ENCODE data around the gene MRPS9.
A peak's percentile ranks its signal among the peaks of the same experiment; 100 is the strongest.

The MRPS9 gene

DNA sequence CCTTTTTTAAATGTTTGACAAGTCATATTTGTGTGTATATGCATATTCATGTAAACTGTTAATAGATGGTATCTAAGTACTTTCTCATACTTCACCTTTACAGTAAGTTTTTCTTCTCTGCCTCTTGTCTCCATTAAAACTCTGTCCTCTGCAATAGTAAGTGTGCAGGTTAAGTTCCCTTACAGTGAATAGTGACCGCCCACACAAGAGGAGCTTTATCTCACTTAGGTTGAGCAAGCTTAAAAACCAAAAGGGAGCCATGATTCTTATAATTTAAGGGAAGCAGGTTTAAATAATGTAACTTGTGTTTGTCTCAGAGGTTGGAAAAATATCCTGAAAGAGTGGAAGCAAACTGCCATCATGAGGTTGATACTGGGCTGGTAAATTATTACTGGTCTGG is 61.3 kb downstream of the MRPS9 start:
- DNase-seq (ENCODE audit: insufficient read length, low spot score) (no peak), FAIRE-seq (no peak)
- no peak for TF ChIP-seq POU2F2 (IDR thresholded peaks at IDR 0.05; ENCODE audit: low read depth, low read length)

DNA sequence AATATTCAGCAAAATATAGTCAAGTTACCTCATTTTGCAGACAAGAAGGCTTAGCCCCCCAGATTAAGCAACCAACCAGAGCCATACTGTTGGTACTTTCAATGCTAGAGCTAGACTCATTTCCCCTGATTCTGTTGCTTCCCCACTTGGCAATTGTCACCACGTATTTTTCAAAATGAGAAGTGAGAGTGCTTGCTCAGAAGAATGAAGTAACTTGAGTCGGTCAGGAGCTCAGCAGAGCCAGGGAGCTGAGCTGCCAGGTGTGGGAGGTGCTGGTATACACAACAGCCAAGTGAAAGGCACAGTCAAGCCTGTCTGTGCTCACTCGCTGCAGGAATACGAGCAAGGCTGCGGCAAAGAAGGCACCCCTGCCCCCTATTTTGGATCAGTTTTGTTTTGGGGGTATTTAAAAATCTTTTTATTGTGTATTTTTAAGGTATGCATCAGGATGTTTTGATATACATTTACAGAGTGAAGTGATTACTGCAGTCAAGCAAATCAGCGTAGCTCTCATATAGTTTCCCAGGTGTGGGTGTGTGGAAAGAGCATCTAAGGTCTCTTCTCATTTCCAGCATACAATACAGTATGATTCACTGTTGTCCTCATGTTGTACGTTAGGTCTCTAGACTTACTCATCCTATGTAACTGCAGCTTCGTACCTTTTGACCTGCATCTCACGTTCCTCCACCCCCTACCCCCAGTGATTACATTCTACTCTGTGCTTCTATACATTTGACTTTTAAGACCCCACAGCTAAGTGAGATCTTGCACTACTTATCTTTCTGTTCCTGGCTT is 62.4 kb downstream of the MRPS9 start:
- TF ChIP-seq PAX5 (IDR thresholded peaks at IDR 0.05; ENCODE audit: insufficient read depth, low read length, severe bottlenecking): no peak
- peak; percentile 91 for TF ChIP-seq SPI1 (IDR thresholded peaks at IDR 0.05; ENCODE audit: low read depth, low read length)
- no peak for TF ChIP-seq POU2F2 (IDR thresholded peaks at IDR 0.05; ENCODE audit: low read depth, low read length)
- DNase-seq (ENCODE audit: insufficient read length, low spot score) (peak; percentile 49), FAIRE-seq (peak; percentile 91)

GRCh38 chr2:105102001-105102400 is 64.1 kb downstream of the MRPS9 start:
- no peak for TF ChIP-seq POLR2A (IDR thresholded peaks at IDR 0.05; ENCODE audit: low read depth, low read length)
- no peak for TF ChIP-seq PAX5 (IDR thresholded peaks at IDR 0.05; ENCODE audit: insufficient read depth, low read length, severe bottlenecking)
- no peak for TF ChIP-seq SPI1 (IDR thresholded peaks at IDR 0.05; ENCODE audit: low read depth, low read length)
- no peak for TF ChIP-seq POLR2AphosphoS5 (IDR thresholded peaks at IDR 0.05; ENCODE audit: low read depth, low read length)
- TF ChIP-seq POU2F2 (IDR thresholded peaks at IDR 0.05; ENCODE audit: low read depth, low read length): no peak
- TF ChIP-seq TAF1 (IDR thresholded peaks at IDR 0.05; ENCODE audit: low read depth, low read length): no peak
- FAIRE-seq (no peak), DNase-seq (ENCODE audit: insufficient read length, low spot score) (no peak)

DNA sequence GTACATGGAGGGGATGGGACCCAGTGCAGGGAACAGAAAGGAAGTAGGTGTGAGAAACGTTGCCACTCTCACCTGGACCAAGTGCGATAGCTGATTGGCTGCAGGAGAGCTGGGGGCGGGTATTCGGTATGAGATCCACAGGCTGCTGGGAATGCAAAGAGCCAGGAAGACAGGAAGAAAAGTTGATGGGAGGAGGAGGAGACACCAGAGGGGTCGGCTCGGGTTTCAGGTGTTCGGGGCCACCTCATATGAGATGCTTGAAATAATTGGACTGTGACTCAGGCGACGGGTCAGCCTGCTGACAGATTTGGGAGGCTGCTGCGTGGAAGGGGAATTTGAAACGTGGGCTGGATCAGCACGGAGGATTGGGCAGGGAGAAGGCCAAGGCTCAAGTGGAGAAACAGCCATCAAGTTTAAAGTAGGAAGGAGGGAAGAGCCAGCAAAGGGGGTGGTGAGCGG is 65.1 kb downstream of the MRPS9 start:
- FAIRE-seq (no peak), DNase-seq (ENCODE audit: insufficient read length, low spot score) (no peak)
- no peak for TF ChIP-seq TAF1 (IDR thresholded peaks at IDR 0.05; ENCODE audit: low read depth, low read length)
- TF ChIP-seq POLR2A (IDR thresholded peaks at IDR 0.05; ENCODE audit: low read depth, low read length): no peak

DNA sequence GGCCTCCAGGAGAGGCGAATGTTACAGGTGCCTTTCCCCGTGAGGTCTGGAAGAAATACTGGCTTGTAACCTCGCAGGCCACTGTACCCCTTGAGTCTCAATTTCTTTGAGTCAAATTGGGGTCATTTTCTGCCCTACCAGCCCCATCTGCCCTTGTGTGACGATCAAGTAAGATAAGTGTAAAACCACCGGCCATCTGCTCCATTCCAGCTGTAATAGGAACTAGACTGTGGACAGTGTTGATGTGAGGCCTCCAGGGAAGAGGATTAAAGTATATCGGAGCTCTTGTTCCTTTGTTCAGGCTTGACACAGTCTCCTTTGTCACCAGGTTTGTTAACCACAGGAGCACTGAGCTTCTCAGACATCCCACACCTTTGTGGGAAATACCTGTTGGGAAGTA is 65.6 kb downstream of the MRPS9 start:
- TF ChIP-seq POLR2A (IDR thresholded peaks at IDR 0.05; ENCODE audit: low read depth, low read length) (no peak), POLR2AphosphoS5 (IDR thresholded peaks at IDR 0.05; ENCODE audit: low read depth, low read length) (no peak), TAF1 (IDR thresholded peaks at IDR 0.05; ENCODE audit: low read depth, low read length) (no peak), PAX5 (IDR thresholded peaks at IDR 0.05; ENCODE audit: insufficient read depth, low read length, severe bottlenecking) (no peak), POU2F2 (IDR thresholded peaks at IDR 0.05; ENCODE audit: low read depth, low read length) (no peak), SPI1 (IDR thresholded peaks at IDR 0.05; ENCODE audit: low read depth, low read length) (no peak)
- DNase-seq (ENCODE audit: insufficient read length, low spot score) (no peak), FAIRE-seq (no peak)

DNA sequence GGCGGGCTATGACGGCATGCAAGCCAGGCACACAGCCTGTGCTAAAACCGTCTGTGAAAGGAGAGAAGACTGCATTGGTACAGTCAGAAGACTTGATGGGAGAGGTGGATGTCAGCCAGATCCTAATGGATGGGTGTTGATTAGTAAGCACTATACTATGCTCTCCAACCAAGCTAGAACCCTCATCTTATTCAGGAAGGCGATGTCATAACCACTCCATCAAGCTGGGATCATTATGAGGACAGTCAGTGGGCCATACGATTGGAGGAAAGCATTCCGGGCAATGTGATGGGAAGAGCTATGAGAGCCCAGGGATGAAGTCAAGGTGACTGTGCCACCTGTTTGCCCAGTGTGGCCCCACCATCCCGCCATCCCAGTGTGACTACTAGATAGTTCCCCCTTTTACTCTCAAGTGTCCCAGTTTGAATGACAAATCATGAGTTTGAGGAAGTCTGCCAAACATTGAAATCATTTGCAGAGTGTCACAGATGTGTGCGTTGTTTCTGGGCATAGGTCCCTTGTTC is 66.4 kb downstream of the MRPS9 start:
- FAIRE-seq (no peak), DNase-seq (ENCODE audit: insufficient read length, low spot score) (no peak)

GRCh38 chr2:105110295-105110829 is 72.5 kb downstream of the MRPS9 start:
- no peak for TF ChIP-seq SPI1 (IDR thresholded peaks at IDR 0.05; ENCODE audit: low read depth, low read length)
- TF ChIP-seq POLR2A (IDR thresholded peaks at IDR 0.05; ENCODE audit: low read depth, low read length): no peak
- TF ChIP-seq TAF1 (IDR thresholded peaks at IDR 0.05; ENCODE audit: low read depth, low read length): no peak
- no peak for TF ChIP-seq PAX5 (IDR thresholded peaks at IDR 0.05; ENCODE audit: insufficient read depth, low read length, severe bottlenecking)
- TF ChIP-seq POLR2AphosphoS5 (IDR thresholded peaks at IDR 0.05; ENCODE audit: low read depth, low read length): no peak
- TF ChIP-seq POU2F2 (IDR thresholded peaks at IDR 0.05; ENCODE audit: low read depth, low read length): no peak
- DNase-seq (ENCODE audit: insufficient read length, low spot score) (no peak), FAIRE-seq (no peak)

More for the DNA sequence above, 66.4 kb downstream of the MRPS9 start:
- no peak for TF ChIP-seq POLR2AphosphoS5 (IDR thresholded peaks at IDR 0.05; ENCODE audit: low read depth, low read length)

GRCh38 chr2:105111365-105112150 is 73.7 kb downstream of the MRPS9 start:
- FAIRE-seq (no peak), DNase-seq (ENCODE audit: insufficient read length, low spot score) (no peak)
- no peak for TF ChIP-seq POLR2AphosphoS5 (IDR thresholded peaks at IDR 0.05; ENCODE audit: low read depth, low read length)
- no peak for TF ChIP-seq SPI1 (IDR thresholded peaks at IDR 0.05; ENCODE audit: low read depth, low read length)
- TF ChIP-seq POU2F2 (IDR thresholded peaks at IDR 0.05; ENCODE audit: low read depth, low read length): no peak
- no peak for TF ChIP-seq POLR2A (IDR thresholded peaks at IDR 0.05; ENCODE audit: low read depth, low read length)

- TF ChIP-seq POLR2AphosphoS5 (IDR thresholded peaks at IDR 0.05; ENCODE audit: low read depth, low read length) (no peak), POLR2A (IDR thresholded peaks at IDR 0.05; ENCODE audit: low read depth, low read length) (no peak), TAF1 (IDR thresholded peaks at IDR 0.05; ENCODE audit: low read depth, low read length) (no peak), PAX5 (IDR thresholded peaks at IDR 0.05; ENCODE audit: insufficient read depth, low read length, severe bottlenecking) (no peak), POU2F2 (IDR thresholded peaks at IDR 0.05; ENCODE audit: low read depth, low read length) (no peak), SPI1 (IDR thresholded peaks at IDR 0.05; ENCODE audit: low read depth, low read length) (no peak)
- FAIRE-seq: no peak
- no peak for DNase-seq (ENCODE audit: insufficient read length, low spot score)
Observed at GRCh38 chr2:105112345-105112744, 74.5 kb downstream of the MRPS9 start.

Measured in GM12891 (cell line).